Liver (tissue), 9 donors: ENCODE results near the gene AGPAT2. TPM values are rescaled to one million over a fixed set of nuclear protein-coding genes. Genes with fewer than 3 reads are reported as not detected.

Source experiments
- DNase-seq: peaks from one replicate; pipeline ENCODE4 v3.0.0-alpha.2; 2017; ENCODE audit warnings: low spot score
- H3K27ac ChIP-seq, 2 donors: one replicate each; pipeline ENCODE4 v1.7.0; 2013; ENCODE audit warnings: inconsistent platforms in 2 of 2, low read length in 2 of 2, control low read depth in 1 of 2, low read depth in 1 of 2, mild to moderate bottlenecking in 1 of 2
- H3K27me3 ChIP-seq, 4 donors: one replicate each; pipeline versions ENCODE4 v1.6.1 to v1.7.0; 2013; ENCODE audit warnings: low read length in 3 of 4, inconsistent platforms in 1 of 4, mild to moderate bottlenecking in 1 of 4, moderate library complexity in 1 of 4; ENCODE audit not compliant: control insufficient read depth in 4 of 4, insufficient read depth in 4 of 4
- H3K36me3 ChIP-seq, 4 donors: one replicate each; pipeline versions ENCODE4 v1.6.1 to v1.7.0; 2013; ENCODE audit warnings: low read length in 3 of 4, mild to moderate bottlenecking in 3 of 4, low read depth in 1 of 4, moderate library complexity in 1 of 4; ENCODE audit not compliant: control insufficient read depth in 4 of 4, insufficient read depth in 3 of 4
- H3K4me1 ChIP-seq, 4 donors: one replicate each; pipeline versions ENCODE4 v1.6.1 to v1.7.0; 2013; ENCODE audit warnings: low read length in 3 of 4, mild to moderate bottlenecking in 3 of 4, moderate library complexity in 1 of 4; ENCODE audit not compliant: control insufficient read depth in 4 of 4, insufficient read depth in 4 of 4
- H3K4me3 ChIP-seq, 3 donors: one replicate each; pipeline versions ENCODE4 v1.6.1 to v1.7.0; 2013; ENCODE audit warnings: low read length in 3 of 3, control low read depth in 1 of 3, low read depth in 1 of 3, mild to moderate bottlenecking in 1 of 3
- H3K9ac ChIP-seq, 2 donors: one replicate each; pipeline ENCODE4 v1.7.0; 2013; ENCODE audit warnings: low read length in 2 of 2, mild to moderate bottlenecking in 2 of 2, moderate library complexity in 2 of 2, control low read depth in 1 of 2, low read depth in 1 of 2
- H3K9me3 ChIP-seq, 4 donors: one replicate each; pipeline versions ENCODE4 v1.6.1 to v1.7.0; 2013; ENCODE audit warnings: low read length in 3 of 4; ENCODE audit not compliant: control insufficient read depth in 4 of 4
- ATF3 ChIP-seq: IDR thresholded peaks from 2 replicates; pipeline ENCODE4 v1.6.1; 2016; ENCODE audit warnings: antibody characterized with exemption
- CTCF ChIP-seq: fragments of 150-350 bp; IDR thresholded peaks from 2 replicates; pipeline ENCODE4 v1.5.1; 2017; ENCODE audit warnings: improper control_type of control experiment, low read depth, low read length; ENCODE audit not compliant: missing input control
- EGR1 ChIP-seq, 2 donors: IDR thresholded peaks; 2 replicates each; pipeline ENCODE4 v1.6.1; 2016 to 2018; ENCODE audit warnings: antibody characterized with exemption in 2 of 2, low read depth in 2 of 2
- FOXA1 ChIP-seq: IDR thresholded peaks from 2 replicates; pipeline ENCODE4 v1.6.1; 2016; ENCODE audit warnings: antibody characterized with exemption
- FOXA2 ChIP-seq: IDR thresholded peaks from 2 replicates; pipeline ENCODE4 v1.6.1; 2016; ENCODE audit warnings: antibody characterized with exemption
- GABPA ChIP-seq, 2 donors: IDR thresholded peaks in 1 of 2; conservative IDR thresholded peaks in 1 of 2; 2 replicates each; pipeline ENCODE4 v1.6.1; 2016; ENCODE audit warnings: antibody characterized with exemption in 2 of 2, mild to moderate bottlenecking in 1 of 2, moderate library complexity in 1 of 2
- HNF4A ChIP-seq, 2 donors: conservative IDR thresholded peaks; 2 replicates each; pipeline ENCODE4 v1.6.1; 2016; ENCODE audit warnings: antibody characterized with exemption in 2 of 2, mild to moderate bottlenecking in 2 of 2
- HNF4G ChIP-seq: IDR thresholded peaks from 2 replicates; pipeline ENCODE4 v1.6.1; 2016; ENCODE audit warnings: antibody characterized with exemption
- JUND ChIP-seq, 2 donors: IDR thresholded peaks; 2 replicates each; pipeline ENCODE4 v1.6.1; 2016; ENCODE audit warnings: antibody characterized with exemption in 2 of 2
- MAX ChIP-seq: IDR thresholded peaks from 2 replicates; pipeline ENCODE4 v1.6.1; 2016; ENCODE audit warnings: antibody characterized with exemption
- NR2F2 ChIP-seq: IDR thresholded peaks from 2 replicates; pipeline ENCODE4 v1.6.1; 2016; ENCODE audit warnings: antibody characterized with exemption
- RAD21 ChIP-seq, 2 donors: IDR thresholded peaks; 2 replicates each; pipeline ENCODE4 v1.6.1; 2016; ENCODE audit warnings: antibody characterized with exemption in 2 of 2, mild to moderate bottlenecking in 2 of 2
- REST ChIP-seq: IDR thresholded peaks from 2 replicates; pipeline ENCODE4 v1.6.1; 2016; ENCODE audit warnings: antibody characterized with exemption, mild to moderate bottlenecking
- RXRA ChIP-seq, 2 donors: IDR thresholded peaks; 2 replicates each; pipeline ENCODE4 v1.6.1; 2017 to 2018; ENCODE audit warnings: antibody characterized with exemption in 2 of 2, mild to moderate bottlenecking in 1 of 2
- SP1 ChIP-seq: IDR thresholded peaks from 2 replicates; pipeline ENCODE4 v1.6.1; 2018; ENCODE audit warnings: antibody characterized with exemption, mild to moderate bottlenecking
- TAF1 ChIP-seq: conservative IDR thresholded peaks from 2 replicates; pipeline ENCODE4 v1.6.1; 2016; ENCODE audit warnings: antibody characterized with exemption, mild to moderate bottlenecking
- YY1 ChIP-seq: IDR thresholded peaks from 2 replicates; pipeline ENCODE4 v1.6.1; 2016; ENCODE audit warnings: antibody characterized with exemption, mild to moderate bottlenecking
- ZBTB33 ChIP-seq: IDR thresholded peaks from 2 replicates; pipeline ENCODE4 v1.6.1; 2016; ENCODE audit warnings: antibody characterized with exemption
- WGBS: extraction: QIAGEN DNeasy Blood & Tissue Kit; methylation state at CpG from one replicate; pipeline ENCODE4 v1.1.7; 2013; 5-methylcytosine and 5-hydroxymethylcytosine counted together
- polyA plus RNA-seq, 2 donors: library from polyadenylated mRNA; stranded (reverse) in 1 of 2; unstranded in 1 of 2; fragments of 200-250 nt in 1 of 2; fragments of >200 nt in 1 of 2; fragmentation: Nextera tagmentation in 1 of 2; extraction: Ambion mirVana in 1 of 2; gene quantifications; one replicate each; pipeline versions ENCODE4 v1.2.1 to v1.2.3, GENCODE V29; 2013 to 2015
- total RNA-seq, 2 donors: library from RNA; depleted of rRNA; stranded (reverse); fragments of >200 nt; gene quantifications; one replicate each; pipeline ENCODE4 v1.2.3, GENCODE V29; 2014
- donor health status: healthy.
- donor health status: healthy.
- donor health status: healthy.
- donor health status: healthy.
- donor health status: healthy.

Gene AGPAT2
- total and polyA plus RNA-seq, 4 donors, result 75.1 to 222 (median 212) TPM

GRCh38 chr9:136626066-136626725, 61.1 kb downstream of the AGPAT2 start:
- Histone ChIP-seq H3K9me3 (no peaks in the 10 kb centered on the region), H3K36me3 (no peaks in the 10 kb centered on the region), H3K4me3 (peak overlapping the region in 1 of 3 donors; percentile 22), H3K9ac (no peak overlapping the region), H3K27me3 (no peaks in the 10 kb centered on the region), H3K4me1 (peaks cover 32 to 70% (median 54%) of the 10 kb centered on the region in 4 donors), H3K27ac (peak overlapping the region; percentile 81)
- no peak for TF ChIP-seq EGR1 (IDR thresholded peaks at IDR 0.05; ENCODE audit: low read depth in 2 of 2)
- TF ChIP-seq SP1, result peak; percentile 32
- peak in 1 of 2 donors; percentile 1 for TF ChIP-seq HNF4A (conservative IDR thresholded peaks at IDR 0.05)
- TF ChIP-seq TAF1, result no peak
- TF ChIP-seq REST, result no peak
- no peak for TF ChIP-seq ZBTB33
- no peak for TF ChIP-seq FOXA2
- peak in 1 of 2 donors; percentile 18 for TF ChIP-seq RAD21 (IDR thresholded peaks at IDR 0.05)
- TF ChIP-seq YY1, result no peak
- no peak for TF ChIP-seq MAX
- TF ChIP-seq NR2F2, result no peak
- no peak for TF ChIP-seq FOXA1
- TF ChIP-seq CTCF, result no peak
- TF ChIP-seq HNF4G, result no peak
- TF ChIP-seq RXRA (IDR thresholded peaks at IDR 0.05), result peak in 1 of 2 donors; percentile 37
- no peak for TF ChIP-seq GABPA (IDR thresholded peaks at IDR 0.05 in 1 of 2, conservative IDR thresholded peaks at IDR 0.05 in 1 of 2)
- TF ChIP-seq ATF3, result no peak
- no peak for TF ChIP-seq JUND (IDR thresholded peaks at IDR 0.05)
- WGBS, result 21% methylated on average over 30 of the region's 30 CpGs
- DNase-seq, result no peak
